Measurements from ENCODE around the gene CHAMP1.

- TF ChIP-seq EZH2phosphoT487 (IDR thresholded peaks at IDR 0.05; ENCODE audit: insufficient read depth, low read depth) (no peak), EZH2 (IDR thresholded peaks at IDR 0.05; ENCODE audit: insufficient read depth, poor library complexity, severe bottlenecking) (no peak)
Measured at GRCh38 chr13:114320065-114320464, 5.8 kb downstream of the CHAMP1 start.
